ENCODE data around the gene C16orf95. TPM values are rescaled to one million over a fixed set of nuclear protein-coding genes. Genes with fewer than 3 reads are reported as not detected.

The C16orf95 gene
- total and polyA plus RNA-seq, 2 of the 4 experiments (the other 2 are of a cell fraction), result 2.0 to 4.7 TPM

- H2BK20ac ChIP-seq (ENCODE audit: low read depth, low read length), result no peak overlapping the region
- H3K23ac ChIP-seq (ENCODE audit: low read depth, low read length), result no peak overlapping the region
- no peaks in the 10 kb centered on the region for H3K79me1 ChIP-seq (ENCODE audit: low read depth in 1 of 2, low read length in 2 of 2)
- no peaks in the 10 kb centered on the region for H4K20me1 ChIP-seq (ENCODE audit: insufficient read depth, low read length)
- ATAC-seq (ENCODE audit: low read depth) (no peak), DNase-seq (no peak)
- no peaks in the 10 kb centered on the region for H3K27me3 ChIP-seq (ENCODE audit: control insufficient read depth, insufficient read depth, low read length)
- ChIA-PET POLR2A (ENCODE audit: unreplicated experiment) (no interaction called here), CTCF (no interaction called here)
- no TSS peak for BruUV-seq (replicated peaks)
- no peak overlapping the region for H2AK9ac ChIP-seq (replicated peaks; ENCODE audit: low read depth, low read length, poor library complexity)
- no peak for TF ChIP-seq MXI1 (IDR thresholded peaks at IDR 0.05; ENCODE audit: borderline replicate concordance, low read depth, low read length)
- TF ChIP-seq BHLHE40 (IDR thresholded peaks at IDR 0.05; ENCODE audit: low read depth, low read length), result no peak
- TF ChIP-seq POLR2A (IDR thresholded peaks at IDR 0.05; ENCODE audit: low read depth, low read length), result no peak
- no peak for TF ChIP-seq CHD1 (IDR thresholded peaks at IDR 0.05; ENCODE audit: low read depth, low read length)
- TF ChIP-seq RCOR1 (IDR thresholded peaks at IDR 0.05; ENCODE audit: insufficient replicate concordance, low read length), result no peak
- TF ChIP-seq NFE2L2 (IDR thresholded peaks at IDR 0.05; ENCODE audit: low read depth, low read length), result no peak
- no peak for TF ChIP-seq FOS (IDR thresholded peaks at IDR 0.05; ENCODE audit: low read depth, low read length)
- TF ChIP-seq, protein P1, sequence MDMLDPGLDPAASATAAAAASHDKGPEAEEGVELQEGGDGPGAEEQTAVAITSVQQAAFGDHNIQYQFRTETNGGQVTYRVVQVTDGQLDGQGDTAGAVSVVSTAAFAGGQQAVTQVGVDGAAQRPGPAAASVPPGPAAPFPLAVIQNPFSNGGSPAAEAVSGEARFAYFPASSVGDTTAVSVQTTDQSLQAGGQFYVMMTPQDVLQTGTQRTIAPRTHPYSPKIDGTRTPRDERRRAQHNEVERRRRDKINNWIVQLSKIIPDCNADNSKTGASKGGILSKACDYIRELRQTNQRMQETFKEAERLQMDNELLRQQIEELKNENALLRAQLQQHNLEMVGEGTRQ (IDR thresholded peaks at IDR 0.05; ENCODE audit: low read depth, low read length), result no peak
- TF ChIP-seq, protein P2, sequence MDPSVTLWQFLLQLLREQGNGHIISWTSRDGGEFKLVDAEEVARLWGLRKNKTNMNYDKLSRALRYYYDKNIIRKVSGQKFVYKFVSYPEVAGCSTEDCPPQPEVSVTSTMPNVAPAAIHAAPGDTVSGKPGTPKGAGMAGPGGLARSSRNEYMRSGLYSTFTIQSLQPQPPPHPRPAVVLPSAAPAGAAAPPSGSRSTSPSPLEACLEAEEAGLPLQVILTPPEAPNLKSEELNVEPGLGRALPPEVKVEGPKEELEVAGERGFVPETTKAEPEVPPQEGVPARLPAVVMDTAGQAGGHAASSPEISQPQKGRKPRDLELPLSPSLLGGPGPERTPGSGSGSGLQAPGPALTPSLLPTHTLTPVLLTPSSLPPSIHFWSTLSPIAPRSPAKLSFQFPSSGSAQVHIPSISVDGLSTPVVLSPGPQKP (IDR thresholded peaks at IDR 0.05; ENCODE audit: borderline replicate concordance, low read depth, low read length), result no peak
- TF ChIP-seq MAFK (IDR thresholded peaks at IDR 0.05; ENCODE audit: low read depth, low read length), result no peak
- TF ChIP-seq CEBPB (IDR thresholded peaks at IDR 0.05; ENCODE audit: low read depth, low read length), result no peak
- no peak for TF ChIP-seq MAZ (IDR thresholded peaks at IDR 0.05; ENCODE audit: borderline replicate concordance, low read depth, low read length)
- TF ChIP-seq RAD21 (IDR thresholded peaks at IDR 0.05; ENCODE audit: low read length), result no peak
- TF ChIP-seq RFX5 (IDR thresholded peaks at IDR 0.05; ENCODE audit: low read depth, low read length), result no peak
- TF ChIP-seq, protein P3, sequence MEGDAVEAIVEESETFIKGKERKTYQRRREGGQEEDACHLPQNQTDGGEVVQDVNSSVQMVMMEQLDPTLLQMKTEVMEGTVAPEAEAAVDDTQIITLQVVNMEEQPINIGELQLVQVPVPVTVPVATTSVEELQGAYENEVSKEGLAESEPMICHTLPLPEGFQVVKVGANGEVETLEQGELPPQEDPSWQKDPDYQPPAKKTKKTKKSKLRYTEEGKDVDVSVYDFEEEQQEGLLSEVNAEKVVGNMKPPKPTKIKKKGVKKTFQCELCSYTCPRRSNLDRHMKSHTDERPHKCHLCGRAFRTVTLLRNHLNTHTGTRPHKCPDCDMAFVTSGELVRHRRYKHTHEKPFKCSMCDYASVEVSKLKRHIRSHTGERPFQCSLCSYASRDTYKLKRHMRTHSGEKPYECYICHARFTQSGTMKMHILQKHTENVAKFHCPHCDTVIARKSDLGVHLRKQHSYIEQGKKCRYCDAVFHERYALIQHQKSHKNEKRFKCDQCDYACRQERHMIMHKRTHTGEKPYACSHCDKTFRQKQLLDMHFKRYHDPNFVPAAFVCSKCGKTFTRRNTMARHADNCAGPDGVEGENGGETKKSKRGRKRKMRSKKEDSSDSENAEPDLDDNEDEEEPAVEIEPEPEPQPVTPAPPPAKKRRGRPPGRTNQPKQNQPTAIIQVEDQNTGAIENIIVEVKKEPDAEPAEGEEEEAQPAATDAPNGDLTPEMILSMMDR (conservative IDR thresholded peaks at IDR 0.05; ENCODE audit: low read depth, low read length), result no peak
- no peak for TF ChIP-seq SMC3 (IDR thresholded peaks at IDR 0.05; ENCODE audit: low read depth, low read length)
- no peaks in the 10 kb centered on the region for H3K36me3 ChIP-seq (ENCODE audit: control insufficient read depth, insufficient read depth, low read length)
- H2BK5ac ChIP-seq (ENCODE audit: low read depth, low read length, poor library complexity, severe bottlenecking), result no peak overlapping the region
- H3K9me3 ChIP-seq (ENCODE audit: control insufficient read depth, insufficient read depth, low read length), result no peaks in the 10 kb centered on the region
- H4K8ac ChIP-seq (ENCODE audit: low read depth in 2 of 2, low read length in 2 of 2), result no peak overlapping the region
- intact Hi-C loops (cut with micrococcal nuclease) (loop anchor here (1.0 kb wide), 1 partner anchor 736 kb away; no protein-coding TSS in a partner anchor), in situ Hi-C loops (cut with MboI; ENCODE audit: low sequenced_read_pairs) (no loop called here), dilution Hi-C loops (cut with HindIII; ENCODE audit: low sequenced_read_pairs, unreplicated experiment) (no loop called here)
- H3K9ac ChIP-seq (ENCODE audit: low read depth, low read length), result no peak overlapping the region
- H2BK15ac ChIP-seq (ENCODE audit: low read depth, low read length), result no peak overlapping the region
- H4K91ac ChIP-seq (ENCODE audit: insufficient read depth, low read depth, low read length), result no peak overlapping the region
- no peak overlapping the region for H3K14ac ChIP-seq (replicated peaks; ENCODE audit: low read depth, low read length)
- H2BK120ac ChIP-seq (ENCODE audit: low read depth, low read length), result no peak overlapping the region
- H3K18ac ChIP-seq (ENCODE audit: low read depth, low read length), result no peak overlapping the region
- no peak overlapping the region for H3K27ac ChIP-seq (ENCODE audit: insufficient read depth, low read length)
- H2AK5ac ChIP-seq (ENCODE audit: low read depth, low read length), result no peak overlapping the region
- H3K9me1 ChIP-seq (ENCODE audit: insufficient read depth, low read length), result no peaks in the 10 kb centered on the region
- H3K56ac ChIP-seq (ENCODE audit: extremely low read depth, insufficient read depth, low read length), result no peak overlapping the region
- WGBS, 2 experiments (ENCODE audit: extremely low coverage in 2 of 2, insufficient read length in 1 of 2), result no CpG with 5 or more reads among the region's 13 CpGs
- H3K4me3 ChIP-seq (ENCODE audit: insufficient read depth, low read depth, low read length), result no peak overlapping the region
- no peaks in the 10 kb centered on the region for H3K4me1 ChIP-seq (ENCODE audit: control insufficient read depth, insufficient read depth, low read length)
- H3K4ac ChIP-seq (ENCODE audit: low read depth, low read length), result no peak overlapping the region
- no peak overlapping the region for H2AFZ ChIP-seq (replicated peaks; ENCODE audit: low read length, poor library complexity)
- H4K5ac ChIP-seq (ENCODE audit: low read depth, low read length), result no peak overlapping the region
- H3K4me2 ChIP-seq (ENCODE audit: low read depth, low read length), result no peak overlapping the region
Measured at GRCh38 chr16:87298857-87299465, 18.2 kb downstream of the C16orf95 start.

Measured in IMR-90 (cell line).